CD4-positive, alpha-beta T cell (primary cell): ENCODE measurements around the gene TMEM117. TPM values are rescaled to one million over a fixed set of nuclear protein-coding genes. Genes with fewer than 3 reads are reported as not detected.

Source experiments
- ATAC-seq: fragments of 200-7000 bp; cut with Tn5 transposase; one replicate; pipeline ENCODE4 v1.10.0; 2022; ENCODE audit warnings: mild to moderate bottlenecking; ENCODE audit not compliant: poor library complexity
- CTCF ChIA-PET: fragments of 350-600 bp; sonication (Branson Sonifier 250); formaldehyde crosslinking; loops from one replicate; lab custom pipeline; 2021; ENCODE audit warnings: antibody characterized with exemption, inconsistent platforms; lab: Charles Lee
- POLR2A ChIA-PET: fragments of 350-600 bp; sonication (Branson Sonifier 250); formaldehyde crosslinking; loops from one replicate; lab custom pipeline; 2021; ENCODE audit warnings: antibody characterized with exemption, inconsistent platforms; lab: Charles Lee
- DNase-seq, 14 experiments: peaks; one replicate each; pipeline ENCODE4 v3.0.0-alpha.2; 2013 to 2020; ENCODE audit warnings: mixed read lengths in 2 of 14
- H3K27ac ChIP-seq, 2 donors: one replicate each; pipeline versions ENCODE4 v1.5.1 to v1.7.0; 2013; ENCODE audit warnings: low read length in 2 of 2, low read depth in 1 of 2, mild to moderate bottlenecking in 1 of 2
- H3K27me3 ChIP-seq, 2 experiments: 1 replicate in 1 of 2; 2 replicates in 1 of 2; pipeline versions ENCODE4 v1.6.1 to v1.7.0; 2013; ENCODE audit warnings: low read length in 2 of 2, control low read depth in 1 of 2, mild to moderate bottlenecking in 1 of 2, moderate library complexity in 1 of 2; ENCODE audit not compliant: insufficient read depth in 2 of 2, control insufficient read depth in 1 of 2
- H3K36me3 ChIP-seq: one replicate; pipeline ENCODE4 v1.6.1; 2013; ENCODE audit warnings: low read length, control low read depth; ENCODE audit not compliant: insufficient read depth
- H3K4me1 ChIP-seq: one replicate; pipeline ENCODE4 v1.6.1; 2013; ENCODE audit warnings: low read length, control low read depth; ENCODE audit not compliant: insufficient read depth
- H3K4me3 ChIP-seq: one replicate; pipeline ENCODE4 v1.5.1; 2013; ENCODE audit warnings: mild to moderate bottlenecking, low read length, moderate library complexity
- H3K9me3 ChIP-seq, 2 experiments: 1 replicate in 1 of 2; 2 replicates in 1 of 2; pipeline versions ENCODE4 v1.6.1 to v1.7.0; 2013; ENCODE audit warnings: low read length in 2 of 2, mild to moderate bottlenecking in 2 of 2, control low read depth in 1 of 2, moderate library complexity in 1 of 2; ENCODE audit not compliant: control insufficient read depth in 1 of 2, insufficient read depth in 1 of 2
- H3K27ac Mint-ChIP-seq: one replicate; pipeline ENCODE4 v1.8.0; 2020; ENCODE audit warnings: mixed read lengths
- H3K27me3 Mint-ChIP-seq: one replicate; pipeline ENCODE4 v1.8.0; 2021; ENCODE audit warnings: mixed read lengths
- H3K36me3 Mint-ChIP-seq: one replicate; pipeline ENCODE4 v1.8.0; 2021; ENCODE audit warnings: low read depth, mixed read lengths
- H3K4me1 Mint-ChIP-seq: one replicate; pipeline ENCODE4 v1.8.0; 2021; ENCODE audit warnings: low read depth, mixed read lengths
- H3K4me3 Mint-ChIP-seq: one replicate; pipeline ENCODE4 v1.8.0; 2020; ENCODE audit warnings: mild to moderate bottlenecking, mixed read lengths
- H3K9me3 Mint-ChIP-seq: one replicate; pipeline ENCODE4 v1.8.0; 2020; ENCODE audit warnings: mixed read lengths
- intact Hi-C, 2 experiments: fragments of 100-400 bp; cut with DNase I in 1 of 2; cut with micrococcal nuclease in 1 of 2; formaldehyde crosslinking; loops; one replicate each; pipeline versions ENCODE4 v1.15.1 to v1.9.0; 2023 to 2025; cut with DNase I, micrococcal nuclease
- total RNA-seq, 174 experiments: library from RNA in 2 of 174; stranded (reverse) in 2 of 174; gene quantifications; one replicate each; pipeline ENCODE4 v1.2.3 and lab custom pipeline; 2021 to 2026
- TF ChIP-seq, protein P1 (sequence below): fragments of 200-600 bp; IDR thresholded peaks from one replicate; pipeline ENCODE4 v1.8.0; 2022; ENCODE audit warnings: antibody characterized with exemption, mild to moderate bottlenecking

The TMEM117 gene
- total RNA-seq, 2 experiments from 2014 or later: 3.4 to 4.4 TPM

DNA sequence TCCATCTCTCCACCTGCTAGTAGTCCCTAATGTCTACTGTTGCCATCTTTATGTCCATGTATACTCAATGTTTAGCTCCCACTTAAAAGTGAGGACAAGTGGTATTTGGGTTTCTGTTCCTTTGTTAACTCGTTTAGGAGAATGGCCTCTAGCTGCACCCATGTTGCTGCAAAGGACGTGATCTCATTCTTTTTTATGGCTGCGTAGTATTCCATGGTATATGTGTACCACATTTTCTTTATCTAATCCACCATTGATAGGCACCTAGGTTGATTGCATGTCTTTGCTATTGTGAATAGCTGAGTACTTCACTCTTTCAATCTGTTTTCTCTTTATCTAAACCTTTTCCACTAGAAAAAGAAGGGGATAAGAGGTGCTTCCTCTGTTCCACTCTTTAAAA lies 130.0 kb downstream of the TMEM117 start:
- Histone ChIP-seq H3K4me1 (no peaks in the 10 kb centered on the region), H3K4me3 (no peak overlapping the region), H3K9me3 (no peaks in the 10 kb centered on the region), H3K27ac (no peak overlapping the region), H3K36me3 (no peaks in the 10 kb centered on the region), H3K27me3 (no peaks in the 10 kb centered on the region)
- ChIA-PET POLR2A (no interaction called here), CTCF (no interaction called here)
- DNase-seq: no peak
- Mint-ChIP-seq H3K4me1 (no peaks in the 10 kb centered on the region), H3K36me3 (peaks cover 2% of the 10 kb centered on the region), H3K27ac (no peak overlapping the region), H3K27me3 (no peaks in the 10 kb centered on the region), H3K9me3 (no peaks in the 10 kb centered on the region), H3K4me3 (no peak overlapping the region)
- TF ChIP-seq, protein P1, sequence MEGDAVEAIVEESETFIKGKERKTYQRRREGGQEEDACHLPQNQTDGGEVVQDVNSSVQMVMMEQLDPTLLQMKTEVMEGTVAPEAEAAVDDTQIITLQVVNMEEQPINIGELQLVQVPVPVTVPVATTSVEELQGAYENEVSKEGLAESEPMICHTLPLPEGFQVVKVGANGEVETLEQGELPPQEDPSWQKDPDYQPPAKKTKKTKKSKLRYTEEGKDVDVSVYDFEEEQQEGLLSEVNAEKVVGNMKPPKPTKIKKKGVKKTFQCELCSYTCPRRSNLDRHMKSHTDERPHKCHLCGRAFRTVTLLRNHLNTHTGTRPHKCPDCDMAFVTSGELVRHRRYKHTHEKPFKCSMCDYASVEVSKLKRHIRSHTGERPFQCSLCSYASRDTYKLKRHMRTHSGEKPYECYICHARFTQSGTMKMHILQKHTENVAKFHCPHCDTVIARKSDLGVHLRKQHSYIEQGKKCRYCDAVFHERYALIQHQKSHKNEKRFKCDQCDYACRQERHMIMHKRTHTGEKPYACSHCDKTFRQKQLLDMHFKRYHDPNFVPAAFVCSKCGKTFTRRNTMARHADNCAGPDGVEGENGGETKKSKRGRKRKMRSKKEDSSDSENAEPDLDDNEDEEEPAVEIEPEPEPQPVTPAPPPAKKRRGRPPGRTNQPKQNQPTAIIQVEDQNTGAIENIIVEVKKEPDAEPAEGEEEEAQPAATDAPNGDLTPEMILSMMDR: no peak
- no peak for ATAC-seq
- intact Hi-C loops: no loop called here

- Histone ChIP-seq H3K27me3 (no peaks in the 10 kb centered on the region), H3K4me1 (no peaks in the 10 kb centered on the region), H3K27ac (no peak overlapping the region), H3K36me3 (no peaks in the 10 kb centered on the region), H3K4me3 (no peak overlapping the region), H3K9me3 (no peaks in the 10 kb centered on the region)
- H3K36me3 Mint-ChIP-seq: peaks cover 8% of the 10 kb centered on the region
- intact Hi-C loops: no loop called here
- CTCF ChIA-PET: no interaction called here
- no peaks in the 10 kb centered on the region for H3K4me1 Mint-ChIP-seq
- H3K27ac Mint-ChIP-seq: no peak overlapping the region
- DNase-seq: no peak
- H3K4me3 Mint-ChIP-seq: no peak overlapping the region
- TF ChIP-seq, protein P1: no peak
- POLR2A ChIA-PET: no interaction called here
- ATAC-seq: no peak
- H3K9me3 Mint-ChIP-seq: no peaks in the 10 kb centered on the region
- H3K27me3 Mint-ChIP-seq: no peaks in the 10 kb centered on the region
Measured at GRCh38 chr12:43968736-43969135, 132.9 kb downstream of the TMEM117 start.

DNA sequence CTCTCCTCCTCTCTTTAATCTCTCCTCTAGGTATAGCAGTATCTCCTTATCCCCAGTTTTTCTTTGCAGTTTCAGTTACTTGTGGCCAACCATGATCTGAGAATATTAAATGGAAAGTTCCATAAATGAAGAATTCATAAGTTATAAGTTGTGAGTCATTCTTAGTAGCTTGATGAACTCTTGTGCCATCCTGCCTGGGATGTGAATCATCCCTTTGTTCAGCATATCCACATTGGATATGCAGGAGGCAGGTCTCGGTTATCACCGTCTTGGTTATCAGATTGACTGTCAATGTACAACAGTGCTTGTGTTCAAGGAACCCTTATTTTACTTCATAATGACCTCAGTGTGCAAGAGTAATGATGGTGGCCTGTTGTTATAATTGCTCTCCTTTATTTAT lies 134.0 kb downstream of the TMEM117 start:
- Histone ChIP-seq H3K4me3 (no peak overlapping the region), H3K27me3 (no peaks in the 10 kb centered on the region), H3K4me1 (no peaks in the 10 kb centered on the region), H3K9me3 (no peaks in the 10 kb centered on the region), H3K36me3 (no peaks in the 10 kb centered on the region), H3K27ac (no peak overlapping the region)
- POLR2A ChIA-PET: no interaction called here
- H3K27ac Mint-ChIP-seq: no peak overlapping the region
- CTCF ChIA-PET: no interaction called here
- intact Hi-C loops: no loop called here
- peaks cover 8% of the 10 kb centered on the region for H3K36me3 Mint-ChIP-seq
- TF ChIP-seq, protein P1: no peak
- H3K4me1 Mint-ChIP-seq: no peaks in the 10 kb centered on the region
- no peak for DNase-seq
- ATAC-seq: no peak
- no peaks in the 10 kb centered on the region for H3K9me3 Mint-ChIP-seq
- H3K27me3 Mint-ChIP-seq: no peaks in the 10 kb centered on the region
- H3K4me3 Mint-ChIP-seq: no peak overlapping the region
